Hair follicle dermal papilla cell (primary cell): Measurements from ENCODE around the gene MAMLD1. TPM values are rescaled to one million over a fixed set of nuclear protein-coding genes. Genes with fewer than 3 reads are reported as not detected.

Experiments used
- total RNA-seq: library from RNA; depleted of rRNA; stranded (reverse); fragments of >200 nt; gene quantifications from 2 replicates; pipeline ENCODE4 v1.2.3, GENCODE V29; 2012

The MAMLD1 gene
- total RNA-seq, result 1.7 and 1.9 TPM in 2 replicates

GRCh38 chrX:150362599-150363481 lies at the start of gene MAMLD1:
TSS of gene MAMLD1 (plus strand) at chrX:150363317. CDS start at chrX:150445517, 82,200 bp downstream.

Other genes starting within 250 kb of the MAMLD1 start
- 7.8 and 10.4 TPM in 2 replicates for gene MTM1, start 205.3 kb downstream of the MAMLD1 start, total RNA-seq